Measurements from ENCODE around the gene NAGS.
"Not testable (repeated sequence)": the region's sequence is repeated elsewhere in the genome, so short reads cannot be mapped to it uniquely, and the experiment has no call there.

NAGS gene

DNA sequence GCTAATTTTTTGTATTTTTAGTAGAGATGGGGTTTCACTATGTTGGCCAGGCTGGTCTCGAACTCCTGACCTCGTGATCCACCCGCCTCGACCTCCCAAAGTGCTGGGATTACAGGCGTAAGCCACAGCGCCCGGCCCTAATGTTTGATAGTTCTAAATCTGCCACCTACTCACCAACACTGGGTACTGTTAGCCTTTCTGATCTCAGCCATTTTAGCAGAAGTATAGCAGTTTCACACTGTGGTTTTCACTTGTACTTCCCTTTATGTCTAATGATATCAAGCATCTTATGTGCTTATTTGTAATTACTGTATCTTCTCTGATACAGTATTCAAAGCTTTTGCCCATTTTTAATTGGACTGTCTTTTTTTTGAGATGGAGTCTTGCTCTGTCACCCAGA is 42.5 kb downstream of the NAGS start:
- DNase-seq = not testable (repeated sequence)

DNA sequence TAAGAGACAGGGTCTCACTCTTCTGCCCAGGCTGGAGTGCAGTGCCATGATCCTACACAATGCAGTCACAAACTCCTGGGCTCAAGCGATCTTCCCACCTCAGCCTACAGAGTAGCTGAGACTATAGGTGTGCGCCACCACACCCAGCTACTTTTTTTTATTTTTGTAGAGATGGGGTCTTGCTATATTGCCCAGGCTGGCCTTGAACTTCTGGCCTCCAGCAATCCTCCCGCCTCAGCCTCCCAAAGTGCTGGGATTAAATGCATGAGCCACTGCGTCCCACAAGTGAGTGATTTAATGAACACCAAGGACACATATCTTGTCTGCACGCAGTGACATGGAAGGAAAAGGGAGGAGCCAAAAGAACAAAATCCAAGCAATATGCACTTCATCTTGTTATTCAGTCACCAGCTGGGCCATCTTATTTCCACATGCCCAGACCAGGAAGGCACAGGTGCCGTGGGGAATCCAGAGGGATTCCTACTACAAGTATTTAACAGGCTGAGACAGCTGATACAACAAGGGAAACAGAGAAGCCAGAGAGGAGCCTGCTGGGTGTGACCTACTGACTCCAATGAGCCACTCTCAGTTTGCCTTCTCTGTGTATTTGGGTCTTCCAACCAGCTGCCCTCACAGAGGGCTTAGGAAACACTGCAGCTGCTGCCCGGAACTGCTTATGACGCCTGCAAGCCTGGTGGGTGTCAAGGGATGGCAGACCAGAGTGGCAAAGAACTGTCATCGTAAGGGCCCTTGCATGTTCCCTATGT is 45.1 kb downstream of the NAGS start:
- DNase-seq = no peak

DNA sequence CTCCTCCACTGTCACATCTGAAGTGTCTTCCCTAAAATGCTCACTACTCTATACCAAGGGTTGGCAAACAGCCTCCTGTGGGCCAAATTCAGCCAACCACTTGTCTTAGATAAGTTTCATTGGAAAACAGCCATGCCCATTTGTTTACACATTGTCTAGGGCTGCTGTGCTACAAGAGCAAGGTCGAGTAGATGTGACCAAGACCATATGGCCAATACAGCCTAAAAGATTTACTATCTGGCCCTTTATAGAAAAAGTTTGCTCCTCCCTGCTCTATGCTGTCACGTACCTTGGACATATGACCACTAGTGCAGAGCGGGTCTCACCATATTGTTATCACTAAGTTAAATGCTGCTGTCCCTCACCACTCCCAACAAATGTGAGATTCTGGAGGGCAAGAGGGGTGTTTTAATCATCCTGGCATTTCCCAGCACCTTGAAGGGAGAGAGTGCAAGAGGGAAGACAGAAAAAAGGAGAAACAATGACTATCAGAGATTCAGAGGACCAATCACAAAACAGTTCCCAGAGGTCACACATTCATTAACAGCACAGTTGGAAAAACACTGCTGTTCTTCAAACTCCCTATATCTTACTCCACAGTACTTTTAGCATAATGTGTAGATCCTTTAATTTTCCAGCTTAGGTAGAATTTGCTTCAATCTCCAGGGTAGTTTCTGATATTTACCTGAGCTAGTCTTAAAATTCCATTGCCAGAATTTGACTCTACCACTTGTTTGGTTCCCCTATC is 48.9 kb downstream of the NAGS start:
- no peak for DNase-seq

Measured in NCI-H524 treated with DMSO at 0.1 percent for 48 hours (cell line).